Neural progenitor cell (in vitro differentiated cells): ENCODE results near the gene APOB. TPM values are rescaled to one million over a fixed set of nuclear protein-coding genes. Genes with fewer than 3 reads are reported as not detected.
A peak's percentile ranks its signal among the peaks of the same experiment; 100 is the strongest.

Experiments
- DNase-seq: peaks from one replicate; pipeline ENCODE4 v3.0.0-alpha.2; 2016; ENCODE audit warnings: low spot score
- H2AFZ ChIP-seq: fragments of 200-600 bp; sonication (generic); replicated peaks from 2 replicates; pipeline ENCODE4 v1.6.1; 2016; ENCODE audit warnings: antibody characterized with exemption
- H3F3A ChIP-seq: fragments of 200-600 bp; sonication (generic); 2 replicates; pipeline ENCODE4 v1.6.1; 2016; ENCODE audit warnings: antibody characterized with exemption, low read depth
- H3K27ac ChIP-seq: fragments of 200-600 bp; sonication (generic); 2 replicates; pipeline ENCODE4 v1.5.1; 2016; ENCODE audit warnings: mild to moderate bottlenecking
- H3K27me3 ChIP-seq: fragments of 200-600 bp; sonication (generic); 2 replicates; pipeline ENCODE4 v1.6.1; 2016; ENCODE audit warnings: mild to moderate bottlenecking, moderate library complexity
- H3K36me3 ChIP-seq: fragments of 200-600 bp; sonication (generic); 2 replicates; pipeline ENCODE4 v1.5.1; 2016
- H3K4me1 ChIP-seq: fragments of 200-600 bp; sonication (generic); 2 replicates; pipeline ENCODE4 v1.6.1; 2016; ENCODE audit warnings: mixed run types
- H3K4me2 ChIP-seq: fragments of 200-600 bp; sonication (generic); 2 replicates; pipeline ENCODE4 v1.6.1; 2016
- H3K4me3 ChIP-seq: fragments of 200-600 bp; sonication (generic); 2 replicates; pipeline ENCODE4 v1.5.1; 2016
- H3K79me2 ChIP-seq: fragments of 200-600 bp; sonication (generic); 2 replicates; pipeline ENCODE4 v1.6.1; 2016; ENCODE audit warnings: low read depth
- H3K9ac ChIP-seq: fragments of 200-600 bp; sonication (generic); 2 replicates; pipeline ENCODE4 v1.6.1; 2016
- H3K9me3 ChIP-seq: fragments of 200-600 bp; sonication (generic); 2 replicates; pipeline ENCODE4 v1.5.1; 2016; ENCODE audit warnings: low read depth
- H4K20me1 ChIP-seq: fragments of 200-600 bp; sonication (generic); 2 replicates; pipeline ENCODE4 v1.6.1; 2016; ENCODE audit warnings: low read depth
- H3K27ac Mint-ChIP-seq: 3 replicates; pipeline ENCODE4 v1.8.0; 2021; ENCODE audit warnings: mixed read lengths
- H3K27me3 Mint-ChIP-seq: 2 replicates; pipeline ENCODE4 v1.8.0; 2022; ENCODE audit warnings: low read depth, mild to moderate bottlenecking, inconsistent platforms, moderate library complexity, mixed read lengths; ENCODE audit not compliant: insufficient read depth
- H3K36me3 Mint-ChIP-seq: 3 replicates; pipeline ENCODE4 v1.8.0; 2021; ENCODE audit warnings: mixed read lengths
- H3K4me1 Mint-ChIP-seq: 3 replicates; pipeline ENCODE4 v1.8.0; 2021; ENCODE audit warnings: mixed read lengths
- H3K4me3 Mint-ChIP-seq: 3 replicates; pipeline ENCODE4 v1.8.0; 2021; ENCODE audit warnings: mild to moderate bottlenecking, moderate library complexity, mixed read lengths
- H3K9me3 Mint-ChIP-seq: 3 replicates; pipeline ENCODE4 v1.8.0; 2020; ENCODE audit warnings: mixed read lengths
- CTCF ChIP-seq: fragments of 200-600 bp; sonication (generic); IDR thresholded peaks from 2 replicates; pipeline ENCODE4 v1.5.1; 2017; ENCODE audit warnings: antibody characterized with exemption, mild to moderate bottlenecking
- EZH2 ChIP-seq: fragments of 200-600 bp; sonication (generic); IDR thresholded peaks from 2 replicates; pipeline ENCODE4 v1.6.1; 2017; ENCODE audit warnings: antibody characterized with exemption, mild to moderate bottlenecking, moderate library complexity
- EZH2phosphoT487 ChIP-seq: fragments of 200-600 bp; sonication (generic); IDR thresholded peaks from 2 replicates; pipeline ENCODE4 v1.6.1; 2017; ENCODE audit warnings: antibody characterized with exemption
- total RNA-seq: library from RNA; depleted of rRNA; stranded (reverse); fragments of >200 nt; gene quantifications from 2 replicates; pipeline ENCODE4 v1.2.3, GENCODE V29; 2015; ENCODE audit warnings: low replicate concordance

Gene APOB
- total RNA-seq, 1 donor from 2014 or later, result 0.47 TPM

DNA sequence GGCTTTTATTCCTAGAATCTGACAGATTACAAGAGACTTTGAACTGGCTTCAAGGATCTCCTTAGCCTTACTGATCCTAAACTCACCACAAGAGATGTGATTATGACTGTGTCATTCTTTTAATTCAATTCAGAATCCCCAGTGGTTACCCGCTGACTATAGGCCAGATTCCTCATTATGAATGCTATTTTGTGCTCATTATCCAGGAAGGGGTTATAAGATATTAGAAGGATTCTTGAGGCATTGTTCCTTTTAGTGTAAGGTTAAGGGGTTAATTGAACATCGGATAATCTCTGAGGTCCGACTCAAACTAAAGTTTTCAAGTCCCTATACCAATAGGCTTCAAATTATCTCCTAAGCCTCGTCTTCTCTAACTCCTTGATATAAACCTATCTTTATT is 40.5 kb upstream of the APOB start:
- no peak overlapping the region for H3K4me3 ChIP-seq
- H3K79me2 ChIP-seq, result no peaks in the 10 kb centered on the region
- no peaks in the 10 kb centered on the region for H4K20me1 ChIP-seq
- H3K9ac ChIP-seq, result no peak overlapping the region
- no peak overlapping the region for H3K27ac ChIP-seq
- H3F3A ChIP-seq, result no peaks in the 10 kb centered on the region
- Mint-ChIP-seq H3K36me3 (no peaks in the 10 kb centered on the region), H3K4me1 (peaks cover 3% of the 10 kb centered on the region), H3K9me3 (peaks cover 9% of the 10 kb centered on the region), H3K4me3 (no peak overlapping the region), H3K27me3 (peaks cover 5% of the 10 kb centered on the region), H3K27ac (no peak overlapping the region)
- H2AFZ ChIP-seq, result no peak overlapping the region
- H3K9me3 ChIP-seq, result no peaks in the 10 kb centered on the region
- H3K27me3 ChIP-seq, result no peaks in the 10 kb centered on the region
- peak overlapping the region; percentile 4 for H3K4me2 ChIP-seq
- H3K36me3 ChIP-seq, result no peaks in the 10 kb centered on the region
- peak; percentile 39 for TF ChIP-seq EZH2phosphoT487
- TF ChIP-seq CTCF, result no peak
- TF ChIP-seq EZH2, result no peak
- peaks cover 18% of the 10 kb centered on the region for H3K4me1 ChIP-seq
- DNase-seq, result peak; percentile 40

- no peaks in the 10 kb centered on the region for H3K36me3 Mint-ChIP-seq
- H3F3A ChIP-seq, result no peaks in the 10 kb centered on the region
- no peaks in the 10 kb centered on the region for H3K9me3 ChIP-seq
- TF ChIP-seq EZH2 (no peak), EZH2phosphoT487 (no peak), CTCF (no peak)
- peaks cover 3% of the 10 kb centered on the region for H3K4me1 Mint-ChIP-seq
- H3K79me2 ChIP-seq, result no peaks in the 10 kb centered on the region
- no peak for DNase-seq
- no peak overlapping the region for H3K27ac ChIP-seq
- no peak overlapping the region for H3K27ac Mint-ChIP-seq
- H4K20me1 ChIP-seq, result no peaks in the 10 kb centered on the region
- no peaks in the 10 kb centered on the region for H3K36me3 ChIP-seq
- H3K4me1 ChIP-seq, result peaks cover 18% of the 10 kb centered on the region
- peaks cover 10% of the 10 kb centered on the region for H3K9me3 Mint-ChIP-seq
- no peak overlapping the region for H3K4me3 ChIP-seq
- no peaks in the 10 kb centered on the region for H3K27me3 ChIP-seq
- no peak overlapping the region for H3K9ac ChIP-seq
- no peak overlapping the region for H2AFZ ChIP-seq
- no peak overlapping the region for H3K4me3 Mint-ChIP-seq
- H3K4me2 ChIP-seq, result peak overlapping the region; percentile 4
- peaks cover 5% of the 10 kb centered on the region for H3K27me3 Mint-ChIP-seq
These were observed 39.6 kb upstream of the APOB start for GRCh38 chr2:21083482-21083881.

DNA sequence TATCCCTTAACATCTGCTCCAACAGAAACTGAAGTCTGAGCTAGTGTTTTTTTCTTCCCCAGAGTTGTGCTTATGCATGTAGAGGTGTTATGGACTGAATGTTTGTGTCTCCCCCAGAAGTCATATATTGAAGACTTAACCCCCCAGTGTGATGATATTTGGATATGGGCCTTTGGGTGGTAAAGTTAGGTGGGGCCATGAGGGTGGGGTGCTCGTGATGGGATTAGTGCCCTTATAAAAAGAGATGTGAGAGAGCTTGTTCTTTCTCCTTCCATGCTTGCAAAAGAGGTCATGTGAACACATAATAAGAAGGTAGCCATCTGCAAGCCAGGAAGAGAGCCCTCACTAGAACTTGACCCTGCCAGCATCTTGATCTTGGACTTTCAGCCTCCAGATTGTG is 34.4 kb upstream of the APOB start:
- peaks cover 2% of the 10 kb centered on the region for H3K4me1 ChIP-seq
- H3F3A ChIP-seq, result no peaks in the 10 kb centered on the region
- H3K4me3 ChIP-seq, result no peak overlapping the region
- Mint-ChIP-seq H3K27me3 (peaks cover 2% of the 10 kb centered on the region), H3K4me1 (no peaks in the 10 kb centered on the region), H3K36me3 (no peaks in the 10 kb centered on the region), H3K9me3 (peaks cover 16% of the 10 kb centered on the region), H3K27ac (no peak overlapping the region), H3K4me3 (no peak overlapping the region)
- H2AFZ ChIP-seq, result no peak overlapping the region
- no peak overlapping the region for H3K27ac ChIP-seq
- H3K4me2 ChIP-seq, result no peak overlapping the region
- no peaks in the 10 kb centered on the region for H3K79me2 ChIP-seq
- DNase-seq, result no peak
- no peak for TF ChIP-seq CTCF
- TF ChIP-seq EZH2, result no peak
- no peak for TF ChIP-seq EZH2phosphoT487
- H3K27me3 ChIP-seq, result no peaks in the 10 kb centered on the region
- no peaks in the 10 kb centered on the region for H3K36me3 ChIP-seq
- H3K9ac ChIP-seq, result no peak overlapping the region
- no peaks in the 10 kb centered on the region for H4K20me1 ChIP-seq
- H3K9me3 ChIP-seq, result no peaks in the 10 kb centered on the region
